Activated T-helper 1 cell treated with anti-CD3 and anti-CD28 coated beads, Interleukin-12 subunit alpha, Interleukin-12 subunit beta, Interleukin-2, Interleukin-4 antibody, amounts not matched to agents 30 ng/mL and 10 ng/mL and 1 ng/mL, durations not matched to agents 14 hours and 24 hours and 36 hours (primary cell): ENCODE results near the gene CYP3A7. TPM values are rescaled to one million over a fixed set of nuclear protein-coding genes. Genes with fewer than 3 reads are reported as not detected.
"Not testable (repeated sequence)": the region's sequence is repeated elsewhere in the genome, so short reads cannot be mapped to it uniquely, and the experiment has no call there.

ENCODE experiments used
- DNase-seq: peaks from one replicate; pipeline ENCODE4 v3.0.0; 2021; ENCODE audit warnings: low spot score
- H3K27ac Mint-ChIP-seq: one replicate; pipeline ENCODE4 v1.8.0; 2021; ENCODE audit warnings: mild to moderate bottlenecking, mixed read lengths
- H3K27me3 Mint-ChIP-seq: one replicate; pipeline ENCODE4 v1.8.0; 2022; ENCODE audit warnings: mild to moderate bottlenecking, moderate library complexity, mixed read lengths; ENCODE audit not compliant: insufficient read depth
- H3K36me3 Mint-ChIP-seq: one replicate; pipeline ENCODE4 v1.8.0; 2021; ENCODE audit warnings: low read depth, mixed read lengths
- H3K4me1 Mint-ChIP-seq: one replicate; pipeline ENCODE4 v1.8.0; 2021; ENCODE audit warnings: low read depth, mixed read lengths
- H3K4me3 Mint-ChIP-seq: one replicate; pipeline ENCODE4 v1.8.0; 2021; ENCODE audit warnings: mild to moderate bottlenecking, moderate library complexity, mixed read lengths
- H3K9me3 Mint-ChIP-seq: one replicate; pipeline ENCODE4 v1.8.0; 2021; ENCODE audit warnings: mixed read lengths
- intact Hi-C: fragments of 100-400 bp; cut with micrococcal nuclease; formaldehyde crosslinking; loops from one replicate; pipeline ENCODE4 v1.15.1; 2024
- total RNA-seq: library from RNA; stranded (reverse); gene quantifications from 2 replicates; pipeline ENCODE4 v1.2.3, GENCODE V29; 2022

CYP3A7 gene
- total RNA-seq, 1 donor from 2014 or later: not detected

- Mint-ChIP-seq H3K27ac (no peak overlapping the region), H3K27me3 (peaks cover 14% of the 10 kb centered on the region), H3K4me3 (no peak overlapping the region), H3K4me1 (peaks cover 6% of the 10 kb centered on the region), H3K9me3 (no peaks in the 10 kb centered on the region), H3K36me3 (no peaks in the 10 kb centered on the region)
- DNase-seq: no peak
- intact Hi-C loops: no loop called here
Observed at GRCh38 chr7:99762680-99763327, 27.8 kb upstream of the CYP3A7 start.

DNA sequence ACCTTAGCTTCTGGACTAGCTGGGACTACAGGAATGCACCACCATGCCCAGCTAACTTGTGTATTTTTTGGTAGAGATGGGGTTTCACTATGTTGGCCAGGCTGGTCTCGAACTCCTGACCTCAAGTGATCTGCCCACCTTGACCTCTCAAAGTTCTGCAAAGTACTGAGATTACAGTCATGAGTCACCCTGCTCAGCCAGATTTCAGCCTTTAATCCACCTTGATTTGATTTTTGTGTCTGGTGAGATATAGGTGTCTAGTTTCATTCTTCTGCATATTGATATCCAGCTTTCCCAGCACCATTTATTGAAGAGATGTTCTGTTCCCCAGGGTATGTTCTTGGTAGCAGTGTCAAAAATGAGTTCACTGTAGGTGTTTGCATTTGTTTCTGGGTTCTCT, 20.1 kb upstream of the CYP3A7 start:
- H3K27me3 Mint-ChIP-seq: peaks cover 8% of the 10 kb centered on the region
- no peaks in the 10 kb centered on the region for H3K9me3 Mint-ChIP-seq
- H3K36me3 Mint-ChIP-seq: no peaks in the 10 kb centered on the region
- H3K4me1 Mint-ChIP-seq: no peaks in the 10 kb centered on the region
- H3K4me3 Mint-ChIP-seq: no peak overlapping the region
- intact Hi-C loops: no loop called here
- DNase-seq: no peak
- no peak overlapping the region for H3K27ac Mint-ChIP-seq

- intact Hi-C loops: no loop called here
- Mint-ChIP-seq H3K4me3 (no peak overlapping the region), H3K4me1 (no peaks in the 10 kb centered on the region), H3K36me3 (no peaks in the 10 kb centered on the region), H3K27ac (no peak overlapping the region), H3K27me3 (peaks cover 8% of the 10 kb centered on the region), H3K9me3 (no peaks in the 10 kb centered on the region)
- no peak for DNase-seq
Observed at GRCh38 chr7:99752356-99752755, 17.4 kb upstream of the CYP3A7 start.

DNA sequence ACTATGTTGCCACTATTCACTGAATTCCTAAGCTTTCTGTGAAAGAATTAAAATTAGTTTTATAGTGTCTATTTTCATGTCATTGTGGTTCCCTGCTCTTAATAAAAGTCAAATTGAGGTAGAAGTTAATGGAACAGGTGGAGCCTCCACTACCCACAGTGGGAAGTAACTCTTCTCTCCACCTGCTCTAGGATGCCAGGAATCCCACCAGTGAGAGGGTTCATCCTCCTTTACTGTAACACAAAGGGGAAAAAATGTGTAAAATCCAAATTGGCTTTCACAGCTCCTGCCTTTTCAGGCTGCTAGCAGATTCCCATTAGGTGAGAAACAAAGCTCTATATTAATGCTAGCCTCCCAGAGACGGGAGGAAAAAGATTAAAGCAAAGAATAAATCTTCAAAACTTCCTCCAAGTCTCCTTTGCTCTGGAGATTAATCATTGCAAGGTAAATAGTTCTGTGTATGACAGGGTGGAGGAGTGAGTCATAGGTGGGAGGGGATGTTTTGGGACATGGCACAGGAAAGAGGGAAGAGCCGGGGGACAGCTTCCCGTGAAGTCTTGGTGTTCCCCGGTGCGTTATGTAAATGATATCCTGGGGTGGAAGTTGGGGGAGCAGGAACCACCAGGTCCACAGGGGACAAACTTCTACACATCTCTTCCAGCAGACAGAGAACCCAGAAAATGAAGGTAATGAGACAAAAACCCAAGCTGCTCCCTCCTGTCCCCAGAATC, 16.5 kb upstream of the CYP3A7 start:
- DNase-seq, H3K4me3 Mint-ChIP-seq, H3K36me3 Mint-ChIP-seq, H3K9me3 Mint-ChIP-seq, H3K4me1 Mint-ChIP-seq, H3K27me3 Mint-ChIP-seq, H3K27ac Mint-ChIP-seq, intact Hi-C loops: not testable (repeated sequence)

DNA sequence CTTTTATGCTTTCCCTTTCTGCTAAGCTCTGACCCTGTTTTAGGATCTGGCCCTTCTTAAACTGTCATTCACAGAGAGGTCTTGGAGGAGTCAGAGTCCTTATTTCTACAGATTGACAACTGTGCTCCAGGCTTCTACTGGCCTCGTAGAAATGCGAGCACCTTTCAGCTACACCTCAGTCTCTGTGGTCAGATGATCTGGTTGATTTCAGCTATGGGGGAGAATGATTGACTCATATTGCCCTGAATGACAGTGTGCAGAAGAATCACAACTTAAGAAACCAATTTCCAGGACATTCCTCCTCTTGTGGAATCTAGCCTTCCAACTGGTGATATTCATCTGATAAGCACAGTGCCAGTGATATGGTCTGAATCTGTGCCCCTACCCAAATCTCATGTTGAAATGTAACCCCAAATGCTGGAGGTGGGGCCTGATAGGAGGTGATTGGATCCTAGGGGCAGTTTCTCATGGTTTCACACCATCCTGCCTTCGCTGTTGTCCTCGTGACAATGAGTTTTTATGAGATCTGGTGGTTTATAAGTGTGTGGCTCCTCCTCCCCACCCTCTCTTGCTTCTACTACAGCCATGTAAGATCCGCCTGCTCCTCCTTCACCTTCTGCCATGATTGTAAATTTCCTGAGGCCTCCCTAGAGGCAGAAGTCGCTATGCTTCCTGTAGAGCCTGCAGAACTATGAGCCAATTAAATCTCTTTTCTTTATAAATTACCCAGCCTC, 14.0 kb upstream of the CYP3A7 start:
- H3K4me3 Mint-ChIP-seq: no peak overlapping the region

GRCh38 chr7:99746915-99747314, 11.9 kb upstream of the CYP3A7 start:
- DNase-seq, H3K27ac Mint-ChIP-seq, H3K4me1 Mint-ChIP-seq, H3K9me3 Mint-ChIP-seq, H3K27me3 Mint-ChIP-seq, H3K36me3 Mint-ChIP-seq, H3K4me3 Mint-ChIP-seq, intact Hi-C loops: not testable (repeated sequence)

More for the DNA sequence above, 14.0 kb upstream of the CYP3A7 start:
- Mint-ChIP-seq H3K4me1 (no peaks in the 10 kb centered on the region), H3K9me3 (no peaks in the 10 kb centered on the region), H3K27me3 (peaks cover 8% of the 10 kb centered on the region), H3K36me3 (no peaks in the 10 kb centered on the region), H3K27ac (no peak overlapping the region)
- intact Hi-C loops: no loop called here
- DNase-seq: no peak

DNA sequence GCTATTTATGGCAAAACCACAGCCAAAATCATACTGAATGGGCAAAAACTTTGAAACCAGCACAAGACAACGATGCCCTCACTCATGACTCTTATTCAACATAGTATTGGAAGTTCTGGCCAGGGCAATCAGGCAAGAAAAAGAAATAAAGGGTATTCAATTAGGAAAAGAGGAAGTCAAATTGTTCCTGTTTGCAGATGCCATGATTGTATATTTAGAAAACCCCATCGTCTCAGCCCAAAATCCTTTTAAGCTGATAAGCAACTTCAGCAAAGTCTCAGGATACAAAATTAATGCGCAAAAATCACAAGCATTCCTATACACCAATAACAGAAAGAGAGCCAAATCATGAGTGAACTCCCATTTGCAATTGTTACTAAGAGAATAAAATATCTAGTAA, 10.4 kb upstream of the CYP3A7 start:
- H3K27ac Mint-ChIP-seq, H3K27me3 Mint-ChIP-seq, H3K4me1 Mint-ChIP-seq, H3K9me3 Mint-ChIP-seq, DNase-seq, H3K36me3 Mint-ChIP-seq, H3K4me3 Mint-ChIP-seq, intact Hi-C loops: not testable (repeated sequence)

GRCh38 chr7:99742737-99743394, 7.9 kb upstream of the CYP3A7 start:
- Mint-ChIP-seq H3K4me1 (no peaks in the 10 kb centered on the region), H3K36me3 (no peaks in the 10 kb centered on the region), H3K27ac (no peak overlapping the region), H3K27me3 (no peaks in the 10 kb centered on the region), H3K4me3 (no peak overlapping the region), H3K9me3 (no peaks in the 10 kb centered on the region)
- no peak for DNase-seq
- intact Hi-C loops: no loop called here

- no peaks in the 10 kb centered on the region for H3K36me3 Mint-ChIP-seq
- intact Hi-C loops: no loop called here
- H3K9me3 Mint-ChIP-seq: no peaks in the 10 kb centered on the region
- no peak overlapping the region for H3K4me3 Mint-ChIP-seq
- no peaks in the 10 kb centered on the region for H3K4me1 Mint-ChIP-seq
- H3K27me3 Mint-ChIP-seq: no peaks in the 10 kb centered on the region
- no peak overlapping the region for H3K27ac Mint-ChIP-seq
- no peak for DNase-seq
Observed at GRCh38 chr7:99741441-99741795, 6.4 kb upstream of the CYP3A7 start.

GRCh38 chr7:99740573-99741440, 5.8 kb upstream of the CYP3A7 start:
- Mint-ChIP-seq H3K4me3 (no peak overlapping the region), H3K27me3 (no peaks in the 10 kb centered on the region), H3K36me3 (no peaks in the 10 kb centered on the region), H3K27ac (no peak overlapping the region), H3K4me1 (no peaks in the 10 kb centered on the region), H3K9me3 (no peaks in the 10 kb centered on the region)
- DNase-seq: no peak
- intact Hi-C loops: no loop called here

DNA sequence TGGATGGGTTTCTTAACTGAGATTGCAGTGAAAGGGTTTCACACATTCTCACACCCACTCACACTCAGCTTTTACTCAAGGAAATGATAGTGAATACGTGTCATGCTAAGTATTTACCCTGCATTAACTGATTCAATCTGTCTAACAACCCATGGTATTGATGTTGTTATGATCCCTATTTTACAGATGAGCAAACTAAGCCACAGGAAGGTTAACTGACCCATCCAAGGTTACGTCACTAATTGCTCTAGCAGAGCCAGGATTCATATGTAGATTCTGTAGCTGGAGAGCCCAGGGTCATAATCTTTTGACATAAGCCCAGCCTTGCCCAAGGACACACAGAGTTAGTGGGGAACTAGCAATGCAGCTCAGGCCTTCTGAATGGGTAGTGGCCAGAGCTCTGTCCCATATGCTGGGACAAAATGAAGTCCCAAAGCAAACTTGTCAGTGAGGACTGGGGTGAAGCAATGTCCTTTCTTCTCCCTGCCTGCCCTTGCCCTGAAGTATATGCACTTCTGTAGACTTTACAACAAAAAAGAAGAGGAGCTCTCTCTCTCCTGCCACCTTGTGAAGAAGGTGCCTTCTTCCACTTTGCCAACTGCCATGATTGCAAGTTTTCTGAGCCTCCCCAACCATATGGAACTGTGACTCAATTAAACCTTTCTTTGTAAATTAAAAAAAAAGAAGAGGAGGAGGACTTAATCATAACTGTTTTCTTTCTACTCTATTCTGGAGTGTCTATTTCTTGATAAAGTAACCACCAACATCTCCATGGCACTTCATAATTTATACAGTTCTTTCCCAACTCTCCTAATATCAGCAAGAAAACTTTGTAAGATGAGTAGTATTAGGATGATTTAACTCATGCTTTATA, 4.9 kb upstream of the CYP3A7 start:
- Mint-ChIP-seq H3K27ac (no peak overlapping the region), H3K4me1 (no peaks in the 10 kb centered on the region), H3K4me3 (no peak overlapping the region), H3K9me3 (no peaks in the 10 kb centered on the region), H3K36me3 (no peaks in the 10 kb centered on the region), H3K27me3 (no peaks in the 10 kb centered on the region)
- intact Hi-C loops: no loop called here
- no peak for DNase-seq

- no peaks in the 10 kb centered on the region for H3K36me3 Mint-ChIP-seq
- intact Hi-C loops: no loop called here
- H3K27ac Mint-ChIP-seq: no peak overlapping the region
- H3K4me1 Mint-ChIP-seq: no peaks in the 10 kb centered on the region
- no peaks in the 10 kb centered on the region for H3K9me3 Mint-ChIP-seq
- DNase-seq: no peak
- H3K27me3 Mint-ChIP-seq: no peaks in the 10 kb centered on the region
- no peak overlapping the region for H3K4me3 Mint-ChIP-seq
Observed at GRCh38 chr7:99737726-99738125, 2.7 kb upstream of the CYP3A7 start.
